ENCODE results near the gene FCMR.

Gene FCMR

GRCh38 chr1:206899717-206900116 is 22.0 kb downstream of the FCMR start:
- DNase-seq (ENCODE audit: low read depth), result no peak

- DNase-seq (ENCODE audit: low read depth), result no peak
Measured at GRCh38 chr1:206898915-206899431, 22.8 kb downstream of the FCMR start.

GRCh38 chr1:206898089-206898914 is 23.4 kb downstream of the FCMR start:
- peak; percentile 81 for DNase-seq (ENCODE audit: low read depth)

- no peak for DNase-seq (ENCODE audit: low read depth)
Measured at GRCh38 chr1:206897175-206897574, 24.6 kb downstream of the FCMR start, which contains the start of gene IL24. Gene IL24, plus strand, starts transcription at chr1:206897443. Its CDS starts 390 bp downstream, at chr1:206897833.

- no peak for DNase-seq (ENCODE audit: low read depth)
Measured at GRCh38 chr1:206896261-206896660, 25.5 kb downstream of the FCMR start.

- peak; percentile 89 for DNase-seq (ENCODE audit: low read depth)
Measured at GRCh38 chr1:206895837-206896242, 25.9 kb downstream of the FCMR start.

GRCh38 chr1:206895325-206895724 is 26.4 kb downstream of the FCMR start:
- no peak for DNase-seq (ENCODE audit: low read depth)

- no peak for DNase-seq (ENCODE audit: low read depth)
Measured at GRCh38 chr1:206893380-206893779, 28.4 kb downstream of the FCMR start.

GRCh38 chr1:206892351-206892984 is 29.3 kb downstream of the FCMR start:
- DNase-seq (ENCODE audit: low read depth), result peak; percentile 69

- no peak for DNase-seq (ENCODE audit: low read depth)
Measured at GRCh38 chr1:206891412-206891811, 30.3 kb downstream of the FCMR start.

GRCh38 chr1:206890125-206891060 is 31.3 kb downstream of the FCMR start:
- DNase-seq (ENCODE audit: low read depth), result peak; percentile 76

- peak; percentile 56 for DNase-seq (ENCODE audit: low read depth)
Measured at GRCh38 chr1:206887701-206888100, 34.0 kb downstream of the FCMR start.

- no peak for DNase-seq (ENCODE audit: low read depth)
Measured at GRCh38 chr1:206886831-206887230, 34.9 kb downstream of the FCMR start.

GRCh38 chr1:206885341-206886060 is 36.2 kb downstream of the FCMR start:
- no peak for DNase-seq (ENCODE audit: low read depth)

- DNase-seq (ENCODE audit: low read depth), result no peak
Measured at GRCh38 chr1:206883876-206884275, 37.9 kb downstream of the FCMR start.

GRCh38 chr1:206883160-206883559 is 38.6 kb downstream of the FCMR start:
- DNase-seq (ENCODE audit: low read depth), result no peak

- DNase-seq (ENCODE audit: low read depth), result no peak
Measured at GRCh38 chr1:206882555-206882954, 39.2 kb downstream of the FCMR start.

GRCh38 chr1:206880314-206880713 is 41.4 kb downstream of the FCMR start:
- DNase-seq (ENCODE audit: low read depth), result no peak

GRCh38 chr1:206878456-206878855 is 43.3 kb downstream of the FCMR start:
- DNase-seq (ENCODE audit: low read depth), result no peak

GRCh38 chr1:206875752-206876377 is 45.9 kb downstream of the FCMR start:
- DNase-seq (ENCODE audit: low read depth), result no peak
